PC-3 (cell line): ENCODE measurements around the gene MMP12. TPM values are rescaled to one million over a fixed set of nuclear protein-coding genes. Genes with fewer than 3 reads are reported as not detected.
"Not testable (repeated sequence)": the region's sequence is repeated elsewhere in the genome, so short reads cannot be mapped to it uniquely, and the experiment has no call there.

Experiments
- ATAC-seq: fragments of 200-7000 bp; cut with Tn5 transposase; 2 replicates; pipeline ENCODE4 v1.9.1; 2020; ENCODE audit warnings: mild to moderate bottlenecking, moderate library complexity
- BruUV-seq: library from RNA; stranded (reverse); fragments of 400-500 nt; replicated peaks from 2 replicates; lab custom pipeline; 2021; lab: Mats Ljungman, UMichigan
- CTCF ChIA-PET: fragments of 300-600 bp; sonication (Branson Sonifier 250); formaldehyde crosslinking; loops from one replicate; lab custom pipeline; 2022; ENCODE audit warnings: antibody characterized with exemption; lab: Charles Lee
- POLR2A ChIA-PET: fragments of 300-600 bp; sonication (Branson Sonifier 250); formaldehyde crosslinking; loops from one replicate; lab custom pipeline; 2022; ENCODE audit warnings: antibody characterized with exemption; ENCODE audit not compliant: unreplicated experiment; lab: Charles Lee
- DNase-seq: peaks from one replicate; pipeline ENCODE4 v3.0.0-alpha.2; 2015
- H2AFZ ChIP-seq: fragments of 300-600 bp; sonication (generic); 2 replicates; pipeline ENCODE4 v1.6.0; 2016; ENCODE audit warnings: antibody characterized with exemption, low read length
- H3F3A ChIP-seq: fragments of 300-600 bp; sonication (generic); one replicate; pipeline ENCODE4 v1.6.0; 2017; ENCODE audit warnings: antibody characterized with exemption, low read length, control low read depth, mild to moderate bottlenecking; ENCODE audit not compliant: unreplicated experiment
- H3K27ac ChIP-seq: fragments of 300-600 bp; sonication (generic); 2 replicates; pipeline ENCODE4 v1.5.1; 2016; ENCODE audit warnings: mild to moderate bottlenecking, low read length
- H3K27me3 ChIP-seq: fragments of 300-600 bp; sonication (generic); 2 replicates; pipeline ENCODE4 v1.6.1; 2016; ENCODE audit warnings: low read length, mixed read lengths
- H3K36me3 ChIP-seq: fragments of 300-600 bp; sonication (generic); 2 replicates; pipeline ENCODE4 v1.6.1; 2016; ENCODE audit warnings: low read depth, mixed run types, low read length, mixed read lengths
- H3K4me1 ChIP-seq: fragments of 300-600 bp; sonication (generic); 2 replicates; pipeline ENCODE4 v1.5.1; 2016; ENCODE audit warnings: low read length; ENCODE audit not compliant: insufficient read depth
- H3K4me2 ChIP-seq: fragments of 300-600 bp; sonication (generic); 2 replicates; pipeline ENCODE4 v1.6.0; 2016; ENCODE audit warnings: low read length
- H3K4me3 ChIP-seq: fragments of 300-600 bp; sonication (generic); 2 replicates; pipeline ENCODE4 v1.5.1; 2016; ENCODE audit warnings: mild to moderate bottlenecking, low read length, mixed read lengths
- H3K79me2 ChIP-seq: fragments of 300-600 bp; sonication (generic); 2 replicates; pipeline ENCODE4 v1.6.1; 2017; ENCODE audit warnings: low read length, mixed read lengths
- H3K9ac ChIP-seq: fragments of 300-600 bp; sonication (generic); 2 replicates; pipeline ENCODE4 v1.6.0; 2016; ENCODE audit warnings: mild to moderate bottlenecking, low read length
- H3K9me2 ChIP-seq: fragments of 300-600 bp; sonication (generic); replicated peaks from 2 replicates; pipeline ENCODE4 v1.6.1; 2016; ENCODE audit warnings: mixed run types, low read length, mixed read lengths
- H3K9me3 ChIP-seq: fragments of 300-600 bp; sonication (generic); 2 replicates; pipeline ENCODE4 v1.6.1; 2016; ENCODE audit warnings: low read length, mixed read lengths
- H4K20me1 ChIP-seq: fragments of 300-600 bp; sonication (generic); 2 replicates; pipeline ENCODE4 v1.6.1; 2016; ENCODE audit warnings: low read length, mixed read lengths
- EZH2 ChIP-seq: fragments of 300-600 bp; sonication (generic); IDR thresholded peaks from one replicate; pipeline ENCODE4 v1.6.1; 2017; ENCODE audit warnings: antibody characterized with exemption, mild to moderate bottlenecking, low read length; ENCODE audit not compliant: unreplicated experiment
- EZH2phosphoT487 ChIP-seq: fragments of 300-600 bp; sonication (generic); IDR thresholded peaks from 2 replicates; pipeline ENCODE4 v1.6.1; 2018; ENCODE audit warnings: mild to moderate bottlenecking, antibody characterized with exemption, low read length, borderline replicate concordance
- intact Hi-C: fragments of 100-400 bp; cut with micrococcal nuclease; formaldehyde crosslinking; loops from 2 replicates; pipeline ENCODE4 v1.9.0; 2023
- total RNA-seq: library from RNA; depleted of rRNA; stranded (reverse); fragments of >200 nt; gene quantifications from 2 replicates; pipeline ENCODE4 v1.2.3, GENCODE V29; 2014
- TF ChIP-seq, protein P1 (sequence below): fragments of 300-600 bp; sonication (generic); conservative IDR thresholded peaks from 2 replicates; pipeline ENCODE4 v1.5.1; 2017; ENCODE audit warnings: antibody characterized with exemption, low read depth, mild to moderate bottlenecking, low read length

Gene MMP12
- total RNA-seq, 1 experiment from 2014 or later: not detected

DNA sequence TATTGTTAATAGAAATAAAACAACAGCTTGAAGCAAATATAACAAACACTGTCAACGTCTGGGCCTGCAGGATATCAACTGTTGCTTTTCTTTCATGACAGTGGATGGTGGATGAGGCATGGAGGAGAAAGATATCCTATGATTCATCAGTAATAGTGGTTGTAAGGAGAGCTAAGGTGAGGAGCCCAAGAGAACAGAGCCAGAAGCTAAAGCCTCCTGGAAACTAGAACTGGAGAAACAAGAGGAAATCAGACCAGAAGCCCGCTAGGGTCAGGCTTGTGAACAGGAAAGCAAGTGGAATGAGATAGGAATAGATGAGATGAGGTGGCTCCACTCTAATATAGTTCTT lies 37.7 kb upstream of the MMP12 start:
- no TSS peak for BruUV-seq
- Histone ChIP-seq H3F3A (peaks cover 7% of the 10 kb centered on the region), H3K79me2 (no peaks in the 10 kb centered on the region), H3K9ac (no peak overlapping the region), H3K36me3 (no peaks in the 10 kb centered on the region), H3K27ac (0 out of 2 replicates have a peak overlapping the region, but pooled peaks have one; percentile 7), H3K9me3 (no peaks in the 10 kb centered on the region), H2AFZ (no peak overlapping the region), H3K27me3 (no peaks in the 10 kb centered on the region), H3K4me2 (peak overlapping the region; percentile 36; the same call in 1 of the 2 replicates), H3K9me2 (no peaks in the 10 kb centered on the region), H3K4me3 (no peak overlapping the region), H4K20me1 (no peaks in the 10 kb centered on the region), H3K4me1 (peaks cover 15% of the 10 kb centered on the region)
- intact Hi-C loops: no loop called here
- TF ChIP-seq EZH2 (no peak), EZH2phosphoT487 (no peak)
- TF ChIP-seq, protein P1, sequence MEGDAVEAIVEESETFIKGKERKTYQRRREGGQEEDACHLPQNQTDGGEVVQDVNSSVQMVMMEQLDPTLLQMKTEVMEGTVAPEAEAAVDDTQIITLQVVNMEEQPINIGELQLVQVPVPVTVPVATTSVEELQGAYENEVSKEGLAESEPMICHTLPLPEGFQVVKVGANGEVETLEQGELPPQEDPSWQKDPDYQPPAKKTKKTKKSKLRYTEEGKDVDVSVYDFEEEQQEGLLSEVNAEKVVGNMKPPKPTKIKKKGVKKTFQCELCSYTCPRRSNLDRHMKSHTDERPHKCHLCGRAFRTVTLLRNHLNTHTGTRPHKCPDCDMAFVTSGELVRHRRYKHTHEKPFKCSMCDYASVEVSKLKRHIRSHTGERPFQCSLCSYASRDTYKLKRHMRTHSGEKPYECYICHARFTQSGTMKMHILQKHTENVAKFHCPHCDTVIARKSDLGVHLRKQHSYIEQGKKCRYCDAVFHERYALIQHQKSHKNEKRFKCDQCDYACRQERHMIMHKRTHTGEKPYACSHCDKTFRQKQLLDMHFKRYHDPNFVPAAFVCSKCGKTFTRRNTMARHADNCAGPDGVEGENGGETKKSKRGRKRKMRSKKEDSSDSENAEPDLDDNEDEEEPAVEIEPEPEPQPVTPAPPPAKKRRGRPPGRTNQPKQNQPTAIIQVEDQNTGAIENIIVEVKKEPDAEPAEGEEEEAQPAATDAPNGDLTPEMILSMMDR: no peak
- POLR2A ChIA-PET: no interaction called here
- CTCF ChIA-PET: interaction anchor here (0.7 to 1.5 kb wide), 3 partner anchors 29 to 142 kb away, joined by 3 to 6 read pairs (median 4); no protein-coding TSS in a partner anchor
- DNase-seq: peak; percentile 63
- ATAC-seq: peak; percentile 79

DNA sequence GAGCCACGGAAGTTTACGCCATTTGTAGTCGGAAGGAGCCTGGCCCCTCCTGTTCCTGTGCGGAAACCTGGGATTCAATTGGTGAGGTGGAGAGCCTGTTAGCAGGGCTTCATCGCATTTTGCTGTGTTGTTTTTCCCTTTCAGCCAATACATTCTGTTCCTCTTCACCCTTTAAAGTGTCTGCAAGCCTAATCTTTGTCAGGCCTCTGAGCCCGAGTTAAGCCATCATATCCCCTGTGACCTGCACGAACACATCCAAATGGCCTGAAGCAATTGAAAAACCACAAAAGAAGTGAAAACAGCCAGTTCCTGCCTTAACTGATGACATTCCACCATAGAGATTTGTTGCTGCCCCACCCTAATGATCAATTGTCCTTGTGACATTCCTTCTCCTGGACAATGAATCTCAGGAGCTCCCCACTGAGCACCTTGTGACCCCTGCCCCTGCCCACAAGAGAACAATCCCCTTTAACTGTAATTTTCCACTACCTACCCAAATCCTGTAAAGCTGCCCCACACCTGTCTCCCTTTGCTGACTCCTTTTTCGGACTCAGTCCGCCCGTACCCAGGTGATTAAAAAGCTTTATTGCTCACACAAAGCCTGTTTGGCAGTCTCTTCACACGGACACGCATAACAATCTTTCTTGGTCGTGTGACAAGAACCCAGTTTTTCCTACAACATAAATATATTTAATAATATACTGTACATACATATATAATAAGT lies 37.1 kb upstream of the MMP12 start:
- Histone ChIP-seq H3K9me3 (no peaks in the 10 kb centered on the region), H3K27ac (peak overlapping the region; percentile 33)
- intact Hi-C loops: no loop called here

DNA sequence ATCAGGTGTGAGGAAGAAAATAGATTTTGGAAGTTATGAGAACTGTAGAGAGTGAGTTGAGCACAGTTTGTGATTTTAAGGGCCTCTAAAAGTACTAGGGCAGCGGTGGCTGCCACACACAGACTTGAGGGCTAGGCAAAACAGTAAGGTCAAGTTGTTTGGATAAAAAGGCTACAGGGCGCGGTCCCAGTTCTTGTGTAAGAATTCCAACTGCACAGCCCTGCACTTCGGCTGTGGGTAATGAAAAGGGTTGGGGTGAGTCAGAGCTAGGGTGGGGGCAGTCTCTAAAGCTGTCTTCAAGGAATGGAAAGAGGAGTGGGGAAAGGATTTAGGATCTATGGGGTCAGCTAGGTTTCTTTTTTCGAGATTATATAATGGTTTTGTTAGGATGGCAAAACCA lies 31.1 kb upstream of the MMP12 start:
- POLR2A ChIA-PET, ATAC-seq, H3K9me2 ChIP-seq, H4K20me1 ChIP-seq, H3K9me3 ChIP-seq, CTCF ChIA-PET, H3K4me3 ChIP-seq, H3K4me1 ChIP-seq, H3K9ac ChIP-seq, H3K79me2 ChIP-seq, BruUV-seq, H3K27ac ChIP-seq, H3F3A ChIP-seq, H3K4me2 ChIP-seq, H3K36me3 ChIP-seq, H3K27me3 ChIP-seq, intact Hi-C loops, H2AFZ ChIP-seq: not testable (repeated sequence)
- peak; percentile 48 for DNase-seq

More for the DNA sequence above, 37.1 kb upstream of the MMP12 start:
- Histone ChIP-seq H3K4me2 (peak overlapping the region; percentile 44), H3K36me3 (no peaks in the 10 kb centered on the region), H3K9me2 (no peaks in the 10 kb centered on the region), H3F3A (peaks cover 7% of the 10 kb centered on the region), H2AFZ (peak overlapping the region; percentile 7; the same call in 1 of the 2 replicates), H3K9ac (no peak overlapping the region), H3K79me2 (no peaks in the 10 kb centered on the region), H3K4me3 (no peak overlapping the region), H3K27me3 (no peaks in the 10 kb centered on the region), H3K4me1 (peaks cover 15% of the 10 kb centered on the region), H4K20me1 (no peaks in the 10 kb centered on the region)
- BruUV-seq: no TSS peak
- TF ChIP-seq, protein P1: no peak
- TF ChIP-seq EZH2phosphoT487 (no peak), EZH2 (no peak)
- ATAC-seq: no peak
- CTCF ChIA-PET: interaction anchor here (0.7 to 1.5 kb wide), 2 partner anchors 124 to 143 kb away, joined by 3 to 4 read pairs; no protein-coding TSS in a partner anchor
- POLR2A ChIA-PET: no interaction called here
- peak; percentile 66 for DNase-seq

DNA sequence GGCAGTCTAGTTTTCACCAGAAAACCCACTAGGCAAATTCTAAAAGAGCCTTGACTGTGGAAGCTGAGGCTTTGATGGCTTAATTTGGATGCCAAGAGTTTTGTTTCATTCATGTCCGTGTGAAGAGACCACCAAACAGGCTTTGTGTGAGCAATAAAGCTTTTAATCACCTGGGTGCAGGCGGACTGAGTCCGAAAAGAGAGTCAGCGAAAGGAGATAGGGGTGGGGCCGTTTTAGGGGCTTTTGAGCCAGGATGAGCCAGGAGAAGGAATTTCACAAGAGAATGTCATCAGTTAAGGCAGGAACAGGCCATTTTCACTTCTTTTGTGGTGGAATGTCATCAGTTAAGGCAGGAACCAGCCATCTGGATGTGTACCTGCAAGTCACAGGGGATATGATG lies 29.1 kb upstream of the MMP12 start:
- H3K9me2 ChIP-seq, H3K9me3 ChIP-seq, DNase-seq, H3K9ac ChIP-seq, H3K4me2 ChIP-seq, H3K27ac ChIP-seq, H3K27me3 ChIP-seq, H3K4me3 ChIP-seq, BruUV-seq, H3K4me1 ChIP-seq, ATAC-seq, H3K36me3 ChIP-seq, H4K20me1 ChIP-seq, H3K79me2 ChIP-seq, intact Hi-C loops, H2AFZ ChIP-seq, H3F3A ChIP-seq, POLR2A ChIA-PET: not testable (repeated sequence)
- CTCF ChIA-PET: interaction anchor here (1.1 kb wide), 1 partner anchor 11 kb away, joined by 3 read pairs; no protein-coding TSS in a partner anchor
